Measurements from ENCODE around the gene MYO16. TPM values are rescaled to one million over a fixed set of nuclear protein-coding genes. Genes with fewer than 3 reads are reported as not detected.

Gene MYO16
- total and polyA plus RNA-seq, 12 donors: 0.29 to 5.9 (median 1.4) TPM

- no peak for ATAC-seq
- H3K4me3 ChIP-seq: no peak overlapping the region
- H3K27ac ChIP-seq: no peak overlapping the region
- intact Hi-C loops (cut with DNase I): no loop called here
- DNase-seq: no peak
- H3K4me1 ChIP-seq: no peaks in the 10 kb centered on the region
- H3K9me3 ChIP-seq: no peaks in the 10 kb centered on the region
- H3K36me3 ChIP-seq: no peaks in the 10 kb centered on the region
- no peaks in the 10 kb centered on the region for H3K27me3 ChIP-seq
- WGBS, 2 donors: 85 to 88% methylated on average over 7 of the region's 7 CpGs
- TF ChIP-seq CTCF (IDR thresholded peaks at IDR 0.05): no peak
These were observed 318.9 kb downstream of the MYO16 start for GRCh38 chr13:108948251-108948671.

- H3K9me3 ChIP-seq: no peaks in the 10 kb centered on the region
- no peaks in the 10 kb centered on the region for H3K36me3 ChIP-seq
- DNase-seq (no peak), ATAC-seq (no peak)
- H3K4me3 ChIP-seq: no peak overlapping the region
- H3K27ac ChIP-seq: no peak overlapping the region
- intact Hi-C loops (cut with DNase I): no loop called here
- no peak for TF ChIP-seq CTCF (IDR thresholded peaks at IDR 0.05)
- no peaks in the 10 kb centered on the region for H3K4me1 ChIP-seq
- H3K27me3 ChIP-seq: no peaks in the 10 kb centered on the region
- WGBS, 2 donors: 68 to 76% methylated on average over 8 of the region's 8 CpGs
These were observed 321.1 kb downstream of the MYO16 start for GRCh38 chr13:108950333-108951010.

GRCh38 chr13:108955741-108956140 is 326.3 kb downstream of the MYO16 start:
- Histone ChIP-seq H3K4me1 (no peaks in the 10 kb centered on the region), H3K9me3 (no peaks in the 10 kb centered on the region), H3K36me3 (no peaks in the 10 kb centered on the region), H3K27ac (no peak overlapping the region), H3K4me3 (no peak overlapping the region), H3K27me3 (no peaks in the 10 kb centered on the region)
- TF ChIP-seq CTCF (IDR thresholded peaks at IDR 0.05): no peak
- intact Hi-C loops (cut with DNase I): loop anchor here in 1 of 10 donors (5.0 kb wide), 1 partner anchor 192 kb away; no protein-coding TSS in a partner anchor
- DNase-seq (no peak), ATAC-seq (no peak)
- WGBS, 2 donors: 94 to 97% methylated on average over 5 of the region's 5 CpGs

- no peak for DNase-seq
- no peak overlapping the region for H3K27ac ChIP-seq
- ATAC-seq: peak in 1 of 8 donors; percentile 30
These were observed 328.1 kb downstream of the MYO16 start for GRCh38 chr13:108957369-108958012.

More at GRCh38 chr13:108957369-108958012, 328.1 kb downstream of the MYO16 start:
- Histone ChIP-seq H3K9me3 (no peaks in the 10 kb centered on the region), H3K36me3 (no peaks in the 10 kb centered on the region), H3K27me3 (no peaks in the 10 kb centered on the region), H3K4me3 (no peak overlapping the region), H3K4me1 (no peaks in the 10 kb centered on the region)
- TF ChIP-seq CTCF (IDR thresholded peaks at IDR 0.05): no peak
- 66 to 71% methylated on average over 11 of the region's 11 CpGs for WGBS, 2 donors
- intact Hi-C loops (cut with DNase I): loop anchor here in 1 of 10 donors (5.0 kb wide), 1 partner anchor 190 kb away; no protein-coding TSS in a partner anchor
